Endothelial cell of umbilical vein (primary cell): ENCODE results near the gene MAN2B2. TPM values are rescaled to one million over a fixed set of nuclear protein-coding genes. Genes with fewer than 3 reads are reported as not detected.

ENCODE experiments used
- BruUV-seq: library from RNA; stranded (reverse); fragments of 400-500 nt; replicated peaks from 2 replicates; lab custom pipeline; 2021; lab: Mats Ljungman, UMichigan
- CTCF ChIA-PET: fragments of 300-600, 350-600 bp; sonication (Branson Sonifier 250); formaldehyde crosslinking; loops from one replicate; lab custom pipeline; 2021; ENCODE audit warnings: antibody characterized with exemption, inconsistent platforms; lab: Charles Lee
- POLR2A ChIA-PET: fragments of 300-600, 350-600 bp; sonication (Branson Sonifier 250); formaldehyde crosslinking; loops from one replicate; lab custom pipeline; 2021; ENCODE audit warnings: antibody characterized with exemption, inconsistent platforms; lab: Charles Lee
- DNase-seq: peaks from one replicate; pipeline ENCODE4 v3.0.0-alpha.2; 2011; ENCODE audit warnings: low read depth, low spot score
- FAIRE-seq: peaks from 2 replicates; lab custom pipeline; 2011; peaks lifted over from hg19 to GRCh38; lab: Jason Lieb, UNC
- H2AFZ ChIP-seq: 2 replicates; pipeline ENCODE4 v1.6.0; 2012; ENCODE audit warnings: low read depth, low read length, control low read depth, inconsistent platforms
- H3K27ac ChIP-seq: 2 replicates; pipeline ENCODE4 v1.5.1; 2011; ENCODE audit warnings: low read depth, mild to moderate bottlenecking, control low read depth, low read length, moderate library complexity; ENCODE audit not compliant: insufficient read depth
- H3K27me3 ChIP-seq, 2 experiments: 2 replicates each; pipeline versions ENCODE4 v1.6.0 to v1.6.1; 2011; ENCODE audit warnings: low read length in 2 of 2, mixed read lengths in 1 of 2; ENCODE audit not compliant: control insufficient read depth in 2 of 2, insufficient read depth in 2 of 2
- H3K36me3 ChIP-seq, 2 experiments: 2 replicates in 1 of 2; 3 replicates in 1 of 2; pipeline ENCODE4 v1.5.1; 2011; ENCODE audit warnings: low read length in 2 of 2, mild to moderate bottlenecking in 1 of 2, moderate library complexity in 1 of 2; ENCODE audit not compliant: control insufficient read depth in 2 of 2, insufficient read depth in 2 of 2; ENCODE audit errors: extremely low read depth in 1 of 2
- H3K4me1 ChIP-seq: 3 replicates; pipeline ENCODE4 v1.5.1; 2011; ENCODE audit warnings: mild to moderate bottlenecking, low read length; ENCODE audit not compliant: control insufficient read depth, insufficient read depth; ENCODE audit errors: extremely low read depth
- H3K4me2 ChIP-seq: 2 replicates; pipeline ENCODE4 v1.6.1; 2011; ENCODE audit warnings: low read length, control low read depth, mixed read lengths; ENCODE audit not compliant: insufficient read depth
- H3K4me3 ChIP-seq, 3 experiments: fragments of 200-600 bp in 1 of 3; sonication (generic), shearing (Covaris generic) in 1 of 3; replicated peaks in 1 of 3; 2 replicates each; pipeline ENCODE4 v1.5.1; 2011 to 2016; ENCODE audit warnings: control low read depth in 3 of 3, low read length in 3 of 3, mild to moderate bottlenecking in 2 of 3, inconsistent platforms in 1 of 3, low read depth in 1 of 3, moderate library complexity in 1 of 3; ENCODE audit not compliant: insufficient read depth in 1 of 3
- H3K79me2 ChIP-seq: 2 replicates; pipeline ENCODE4 v1.6.0; 2012; ENCODE audit warnings: low read length, inconsistent platforms; ENCODE audit not compliant: control insufficient read depth, insufficient read depth
- H3K9ac ChIP-seq: replicated peaks from 2 replicates; pipeline ENCODE3; 2011; ENCODE audit warnings: low read length, control low read depth; ENCODE audit not compliant: insufficient read depth; ENCODE audit errors: extremely low read depth
- H3K9me1 ChIP-seq: replicated peaks from 3 replicates; pipeline ENCODE4 v1.6.0; 2011; ENCODE audit warnings: mild to moderate bottlenecking, low read length; ENCODE audit not compliant: control insufficient read depth, insufficient read depth; ENCODE audit errors: extremely low read depth
- H3K9me3 ChIP-seq: replicated peaks from 2 replicates; pipeline ENCODE4 v1.5.1; 2012; ENCODE audit warnings: low read length, inconsistent platforms; ENCODE audit not compliant: control insufficient read depth, insufficient read depth
- H4K20me1 ChIP-seq: replicated peaks from 2 replicates; pipeline ENCODE3; 2011; ENCODE audit warnings: mild to moderate bottlenecking, low read length; ENCODE audit not compliant: control insufficient read depth, insufficient read depth; ENCODE audit errors: extremely low read depth
- EZH2 ChIP-seq: IDR thresholded peaks from 2 replicates; pipeline ENCODE4 v1.6.1; 2012; ENCODE audit warnings: borderline replicate concordance, low read depth, mild to moderate bottlenecking, moderate library complexity, low read length, inconsistent platforms; ENCODE audit not compliant: severe bottlenecking
- FOS ChIP-seq: IDR thresholded peaks from 2 replicates; pipeline ENCODE4 v1.6.1; 2011; ENCODE audit warnings: mild to moderate bottlenecking, low read length, moderate library complexity, borderline replicate concordance; ENCODE audit not compliant: insufficient read depth
- GATA2 ChIP-seq: IDR thresholded peaks from 2 replicates; pipeline ENCODE4 v1.7.0; 2011; ENCODE audit warnings: low read depth, mild to moderate bottlenecking, moderate library complexity, mixed read lengths, low read length; ENCODE audit not compliant: insufficient read length, insufficient read depth
- JUN ChIP-seq: IDR thresholded peaks from 2 replicates; pipeline ENCODE4 v1.6.1; 2011; ENCODE audit warnings: borderline replicate concordance, low read depth; ENCODE audit not compliant: insufficient read length, insufficient read depth
- MYC ChIP-seq: IDR thresholded peaks from one replicate; pipeline ENCODE4 v1.6.1; 2011; ENCODE audit warnings: mild to moderate bottlenecking, low read depth, low read length
- POLR2A ChIP-seq: IDR thresholded peaks from 2 replicates; pipeline ENCODE4 v1.6.1; 2012; ENCODE audit warnings: low read depth, mild to moderate bottlenecking, control low read depth, low read length
- POLR2AphosphoS5 ChIP-seq: IDR thresholded peaks from 2 replicates; pipeline ENCODE4 v1.6.1; 2012; ENCODE audit warnings: low read depth, mild to moderate bottlenecking, control low read depth, low read length, moderate library complexity; ENCODE audit not compliant: insufficient read depth
- dilution Hi-C: fragments of 300-500 bp; cut with MboI; formaldehyde crosslinking; loops from one replicate; pipeline ENCODE4 v1.15.0; 2019; ENCODE audit warnings: low sequenced_read_pairs; ENCODE audit not compliant: extremely low pct_ligation_motif_present
- intact Hi-C: fragments of 100-400 bp; cut with micrococcal nuclease; formaldehyde crosslinking; loops from one replicate; pipeline ENCODE4 v1.10.0; 2022
- polyA plus RNA-seq, 4 experiments: library from polyadenylated mRNA; depleted of rRNA in 3 of 4; stranded (reverse) in 3 of 4; unstranded in 1 of 4; fragments of >200 nt; gene quantifications; 2 replicates each; pipeline versions ENCODE4 v1.2.1 to v1.2.3, GENCODE V29; 2011 to 2012; ENCODE audit warnings: missing spikeins in 1 of 4
- total RNA-seq: library from RNA; stranded (reverse); gene quantifications from 2 replicates; pipeline ENCODE4 v1.2.3, GENCODE V29; 2021
- TF ChIP-seq, protein P1 (sequence below): IDR thresholded peaks from 2 replicates; pipeline ENCODE4 v1.6.1; 2011; ENCODE audit not compliant: insufficient read depth, insufficient read length
- TF ChIP-seq, protein P2 (sequence below), 2 donors: IDR thresholded peaks; 1 replicate in 1 of 2; 2 replicates in 1 of 2; pipeline ENCODE4 v1.5.1; 2011; ENCODE audit warnings: low read length in 2 of 2, mild to moderate bottlenecking in 2 of 2, moderate library complexity in 2 of 2, control low read depth in 1 of 2, inconsistent platforms in 1 of 2, low read depth in 1 of 2; ENCODE audit not compliant: insufficient read depth in 1 of 2; ENCODE audit errors: extremely low read depth in 1 of 2

The MAN2B2 gene
- total and polyA plus RNA-seq, 2 donors (not counting 3 experiments of a cell fraction or from before 2014, with no cell fraction given), result 15.7 to 25.1 TPM

DNA sequence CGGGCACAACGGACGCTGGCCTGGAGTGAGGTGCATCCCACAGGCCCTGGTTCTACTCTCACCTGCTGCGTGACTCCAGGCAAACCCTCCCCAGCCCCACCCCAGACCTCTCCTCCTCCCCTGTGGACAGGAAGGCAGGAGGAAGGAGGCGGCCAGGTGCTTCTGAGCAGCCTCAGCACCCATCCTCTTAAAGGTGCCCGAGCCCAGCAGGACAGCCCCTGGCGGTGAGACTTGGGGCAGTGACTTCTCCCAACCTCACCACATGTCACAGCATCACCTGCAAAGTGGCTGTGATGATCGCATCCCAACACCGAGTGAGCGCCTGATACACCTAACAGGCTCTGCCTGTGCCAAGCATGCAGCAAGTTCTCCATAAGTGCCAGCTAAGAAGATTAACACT lies 17.1 kb upstream of the MAN2B2 start:
- peaks cover 19 to 20% of the 10 kb centered on the region in 2 experiments for H3K27me3 ChIP-seq
- no peaks in the 10 kb centered on the region for H3K4me1 ChIP-seq
- no peak overlapping the region for H3K4me3 ChIP-seq
- dilution Hi-C loops (no loop called here), intact Hi-C loops (no loop called here)
- no peak overlapping the region for H3K27ac ChIP-seq
- POLR2A ChIA-PET, result no interaction called here
- CTCF ChIA-PET, result no interaction called here
- no peaks in the 10 kb centered on the region for H4K20me1 ChIP-seq
- FAIRE-seq, result no peak
- TF ChIP-seq, protein P1, sequence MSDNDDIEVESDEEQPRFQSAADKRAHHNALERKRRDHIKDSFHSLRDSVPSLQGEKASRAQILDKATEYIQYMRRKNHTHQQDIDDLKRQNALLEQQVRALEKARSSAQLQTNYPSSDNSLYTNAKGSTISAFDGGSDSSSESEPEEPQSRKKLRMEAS, result no peak
- TF ChIP-seq MYC (no peak), FOS (no peak), EZH2 (no peak), POLR2AphosphoS5 (no peak), JUN (no peak), POLR2A (no peak), GATA2 (no peak)
- TF ChIP-seq, protein P2, sequence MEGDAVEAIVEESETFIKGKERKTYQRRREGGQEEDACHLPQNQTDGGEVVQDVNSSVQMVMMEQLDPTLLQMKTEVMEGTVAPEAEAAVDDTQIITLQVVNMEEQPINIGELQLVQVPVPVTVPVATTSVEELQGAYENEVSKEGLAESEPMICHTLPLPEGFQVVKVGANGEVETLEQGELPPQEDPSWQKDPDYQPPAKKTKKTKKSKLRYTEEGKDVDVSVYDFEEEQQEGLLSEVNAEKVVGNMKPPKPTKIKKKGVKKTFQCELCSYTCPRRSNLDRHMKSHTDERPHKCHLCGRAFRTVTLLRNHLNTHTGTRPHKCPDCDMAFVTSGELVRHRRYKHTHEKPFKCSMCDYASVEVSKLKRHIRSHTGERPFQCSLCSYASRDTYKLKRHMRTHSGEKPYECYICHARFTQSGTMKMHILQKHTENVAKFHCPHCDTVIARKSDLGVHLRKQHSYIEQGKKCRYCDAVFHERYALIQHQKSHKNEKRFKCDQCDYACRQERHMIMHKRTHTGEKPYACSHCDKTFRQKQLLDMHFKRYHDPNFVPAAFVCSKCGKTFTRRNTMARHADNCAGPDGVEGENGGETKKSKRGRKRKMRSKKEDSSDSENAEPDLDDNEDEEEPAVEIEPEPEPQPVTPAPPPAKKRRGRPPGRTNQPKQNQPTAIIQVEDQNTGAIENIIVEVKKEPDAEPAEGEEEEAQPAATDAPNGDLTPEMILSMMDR (IDR thresholded peaks at IDR 0.05; ENCODE audit: extremely low read depth in 1 of 2, insufficient read depth in 1 of 2, low read depth in 1 of 2, low read length in 2 of 2), result no peak
- DNase-seq, result no peak
- no peaks in the 10 kb centered on the region for H3K79me2 ChIP-seq
- H3K9ac ChIP-seq, result no peak overlapping the region
- H3K9me3 ChIP-seq, result no peaks in the 10 kb centered on the region
- no peak overlapping the region for H2AFZ ChIP-seq
- no peak overlapping the region for H3K4me2 ChIP-seq
- no TSS peak for BruUV-seq
- H3K9me1 ChIP-seq, result no peaks in the 10 kb centered on the region
- H3K36me3 ChIP-seq, result no peaks in the 10 kb centered on the region
